H1 (cell line): Measurements from ENCODE around the gene TRAPPC5.

Source experiments
- BRCA1 ChIP-seq: IDR thresholded peaks from 2 replicates; pipeline ENCODE4 v1.6.1; 2012; ENCODE audit warnings: low read depth, low read length, improper control_type of control experiment
- CBX5 ChIP-seq: fragments of 300-800, 300-1000 bp; sonication (generic); IDR thresholded peaks from 2 replicates; pipeline ENCODE4 v1.7.1; 2016; ENCODE audit warnings: antibody characterized with exemption, low read length, low read depth
- EZH2 ChIP-seq: fragments of 200-600 bp; sonication (generic); IDR thresholded peaks from 2 replicates; pipeline ENCODE4 v1.7.1; 2012; ENCODE audit warnings: low read depth, mild to moderate bottlenecking, moderate library complexity, low read length, inconsistent platforms; ENCODE audit not compliant: severe bottlenecking
- HDAC2 ChIP-seq, 2 experiments: fragments of 300-600 bp in 1 of 2; sonication (generic) in 1 of 2; IDR thresholded peaks; 2 replicates each; pipeline ENCODE4 v1.6.1; 2011 to 2012; ENCODE audit warnings: low read depth in 2 of 2, low read length in 2 of 2, mild to moderate bottlenecking in 2 of 2, moderate library complexity in 2 of 2, borderline replicate concordance in 1 of 2, inconsistent platforms in 1 of 2
- JUN ChIP-seq: IDR thresholded peaks from 2 replicates; pipeline ENCODE4 v1.6.1; 2011; ENCODE audit warnings: low read depth, mild to moderate bottlenecking, improper control_type of control experiment, low read length
- JUND ChIP-seq: IDR thresholded peaks from 2 replicates; pipeline ENCODE4 v1.6.1; 2011; ENCODE audit warnings: mild to moderate bottlenecking, improper control_type of control experiment, low read length
- MAFK ChIP-seq: IDR thresholded peaks from 2 replicates; pipeline ENCODE4 v1.6.1; 2012; ENCODE audit warnings: low read depth, mild to moderate bottlenecking, improper control_type of control experiment, low read length
- POLR2A ChIP-seq, 2 experiments: IDR thresholded peaks; 1 replicate in 1 of 2; 2 replicates in 1 of 2; pipeline ENCODE4 v1.6.1; 2011; ENCODE audit warnings: low read depth in 2 of 2, low read length in 2 of 2, mild to moderate bottlenecking in 2 of 2; ENCODE audit errors: control extremely low read depth in 1 of 2
- POLR2AphosphoS5 ChIP-seq: IDR thresholded peaks from 2 replicates; pipeline ENCODE4 v1.6.1; 2011; ENCODE audit warnings: low read depth, low read length
- RAD21 ChIP-seq, 2 experiments: IDR thresholded peaks in 1 of 2; conservative IDR thresholded peaks in 1 of 2; 2 replicates each; pipeline ENCODE4 v1.6.1; 2011; ENCODE audit warnings: low read depth in 2 of 2, low read length in 2 of 2, improper control_type of control experiment in 1 of 2, inconsistent platforms in 1 of 2, mild to moderate bottlenecking in 1 of 2, moderate library complexity in 1 of 2
- RXRA ChIP-seq: IDR thresholded peaks from 2 replicates; pipeline ENCODE4 v1.6.1; 2011; ENCODE audit warnings: low read depth, mild to moderate bottlenecking, low read length, moderate library complexity; ENCODE audit not compliant: insufficient read depth
- TAF1 ChIP-seq: IDR thresholded peaks from 2 replicates; pipeline ENCODE4 v1.6.1; 2011; ENCODE audit warnings: mild to moderate bottlenecking, low read depth, low read length
- TAF7 ChIP-seq: optimal IDR thresholded peaks from 2 replicates; pipeline ENCODE3; 2011; ENCODE audit warnings: low read depth, mild to moderate bottlenecking, inconsistent platforms, low read length, moderate library complexity, borderline replicate concordance
- TF ChIP-seq, protein P1 (sequence below), 3 experiments: IDR thresholded peaks; 1 replicate in 2 of 3; 2 replicates in 1 of 3; pipeline versions ENCODE4 v1.5.1 to v1.6.1; 2011; ENCODE audit warnings: low read length in 3 of 3, mild to moderate bottlenecking in 3 of 3, inconsistent platforms in 2 of 3, low read depth in 1 of 3, moderate library complexity in 1 of 3; ENCODE audit not compliant: insufficient read depth in 1 of 3; ENCODE audit errors: control extremely low read depth in 1 of 3

- TF ChIP-seq RXRA = no peak
- TF ChIP-seq POLR2A (IDR thresholded peaks at IDR 0.05; ENCODE audit: control extremely low read depth in 1 of 2, low read depth in 2 of 2, low read length in 2 of 2) = peak in 1 of 2 experiments; percentile 69; a peak in 1 of 3 replicates
- TF ChIP-seq MAFK = no peak
- TF ChIP-seq TAF1 = peak; percentile 85
- TF ChIP-seq TAF7 = peak; percentile 69
- no peak for TF ChIP-seq JUND
- no peak for TF ChIP-seq EZH2
- no peak for TF ChIP-seq HDAC2 (IDR thresholded peaks at IDR 0.05; ENCODE audit: borderline replicate concordance in 1 of 2, low read depth in 2 of 2, low read length in 2 of 2)
- TF ChIP-seq, protein P1, sequence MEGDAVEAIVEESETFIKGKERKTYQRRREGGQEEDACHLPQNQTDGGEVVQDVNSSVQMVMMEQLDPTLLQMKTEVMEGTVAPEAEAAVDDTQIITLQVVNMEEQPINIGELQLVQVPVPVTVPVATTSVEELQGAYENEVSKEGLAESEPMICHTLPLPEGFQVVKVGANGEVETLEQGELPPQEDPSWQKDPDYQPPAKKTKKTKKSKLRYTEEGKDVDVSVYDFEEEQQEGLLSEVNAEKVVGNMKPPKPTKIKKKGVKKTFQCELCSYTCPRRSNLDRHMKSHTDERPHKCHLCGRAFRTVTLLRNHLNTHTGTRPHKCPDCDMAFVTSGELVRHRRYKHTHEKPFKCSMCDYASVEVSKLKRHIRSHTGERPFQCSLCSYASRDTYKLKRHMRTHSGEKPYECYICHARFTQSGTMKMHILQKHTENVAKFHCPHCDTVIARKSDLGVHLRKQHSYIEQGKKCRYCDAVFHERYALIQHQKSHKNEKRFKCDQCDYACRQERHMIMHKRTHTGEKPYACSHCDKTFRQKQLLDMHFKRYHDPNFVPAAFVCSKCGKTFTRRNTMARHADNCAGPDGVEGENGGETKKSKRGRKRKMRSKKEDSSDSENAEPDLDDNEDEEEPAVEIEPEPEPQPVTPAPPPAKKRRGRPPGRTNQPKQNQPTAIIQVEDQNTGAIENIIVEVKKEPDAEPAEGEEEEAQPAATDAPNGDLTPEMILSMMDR (IDR thresholded peaks at IDR 0.05; ENCODE audit: control extremely low read depth in 1 of 3, insufficient read depth in 1 of 3, low read depth in 1 of 3, low read length in 3 of 3) = peak in 1 of 3 experiments; percentile 6; a peak in 1 of 4 replicates
- TF ChIP-seq POLR2AphosphoS5 = peak; percentile 58
- TF ChIP-seq JUN = no peak
- TF ChIP-seq BRCA1 = no peak
- TF ChIP-seq RAD21 (IDR thresholded peaks at IDR 0.05 in 1 of 2, conservative IDR thresholded peaks at IDR 0.05 in 1 of 2; ENCODE audit: low read depth in 2 of 2, low read length in 2 of 2) = peak in 1 of 2 experiments; percentile 16; a peak in 1 of 4 replicates
- no peak for TF ChIP-seq CBX5
These were observed 43.8 kb upstream of the TRAPPC5 start, which contains the start of gene STXBP2 for GRCh38 chr19:7636691-7637373.
